ENCODE data around the gene PCF11.

Gene PCF11

GRCh38 chr11:83152264-83152663, 4.7 kb upstream of the PCF11 start:
- DNase-seq, result no peak

- no peak for DNase-seq
Measured at GRCh38 chr11:83153764-83154163, 3.2 kb upstream of the PCF11 start.

GRCh38 chr11:83156144-83156995, 561 bp upstream of the PCF11 start:
- peak; percentile 100 for DNase-seq

GRCh38 chr11:83157594-83158356, 844 bp downstream of the PCF11 start:
- DNase-seq, result peak; percentile 40

- no peak for DNase-seq
Measured at GRCh38 chr11:83158357-83158786, 1.4 kb downstream of the PCF11 start.

- no peak for DNase-seq
Measured at GRCh38 chr11:83158965-83159901, 2.3 kb downstream of the PCF11 start.

GRCh38 chr11:83159902-83160865, 3.3 kb downstream of the PCF11 start:
- DNase-seq, result no peak

GRCh38 chr11:83161610-83162199, 4.8 kb downstream of the PCF11 start:
- no peak for DNase-seq

- no peak for DNase-seq
Measured at GRCh38 chr11:83162377-83162776, 5.4 kb downstream of the PCF11 start.

- DNase-seq, result no peak
Measured at GRCh38 chr11:83166193-83166866, 9.4 kb downstream of the PCF11 start.

GRCh38 chr11:83168756-83169155, 11.8 kb downstream of the PCF11 start:
- DNase-seq, result no peak

- no peak for DNase-seq
Measured at GRCh38 chr11:83170865-83171264, 13.9 kb downstream of the PCF11 start.

GRCh38 chr11:83172551-83172950, 15.6 kb downstream of the PCF11 start:
- DNase-seq, result no peak

- DNase-seq, result no peak
Measured at GRCh38 chr11:83174008-83174407, 17.1 kb downstream of the PCF11 start.

- DNase-seq, result no peak
Measured at GRCh38 chr11:83175815-83176214, 18.9 kb downstream of the PCF11 start.

- DNase-seq, result no peak
Measured at GRCh38 chr11:83181815-83182214, 24.9 kb downstream of the PCF11 start.

- no peak for DNase-seq
Measured at GRCh38 chr11:83185767-83186166, 28.8 kb downstream of the PCF11 start.

- DNase-seq, result no peak
Measured at GRCh38 chr11:83187465-83187864, 30.5 kb downstream of the PCF11 start.

GRCh38 chr11:83191491-83191890, 34.6 kb downstream of the PCF11 start:
- DNase-seq, result no peak

GRCh38 chr11:83191986-83192385, 35.1 kb downstream of the PCF11 start:
- DNase-seq, result no peak

Data from stimulated activated naive CD4-positive, alpha-beta T cell treated with Interleukin-2 at 50 U/mL for 16 hours (primary cell).